NOMO-1 (cell line): ENCODE data around the gene UNK.
"Not testable (repeated sequence)": the region's sequence is repeated elsewhere in the genome, so short reads cannot be mapped to it uniquely, and the experiment has no call there.

ENCODE experiments used
- DNase-seq, 2 experiments: peaks; one replicate each; lab custom pipeline; 2025; ENCODE audit not compliant: unreplicated experiment in 2 of 2; lab: John Stamatoyannopoulos, UW

Gene UNK

GRCh38 chr17:75754378-75755204, 30.0 kb upstream of the UNK start:
- no peak for DNase-seq

GRCh38 chr17:75755205-75755901, 29.3 kb upstream of the UNK start:
- DNase-seq = no peak

GRCh38 chr17:75755990-75756389, 28.6 kb upstream of the UNK start:
- DNase-seq = no peak

- DNase-seq = no peak
Observed at GRCh38 chr17:75756451-75757085, 28.0 kb upstream of the UNK start.

DNA sequence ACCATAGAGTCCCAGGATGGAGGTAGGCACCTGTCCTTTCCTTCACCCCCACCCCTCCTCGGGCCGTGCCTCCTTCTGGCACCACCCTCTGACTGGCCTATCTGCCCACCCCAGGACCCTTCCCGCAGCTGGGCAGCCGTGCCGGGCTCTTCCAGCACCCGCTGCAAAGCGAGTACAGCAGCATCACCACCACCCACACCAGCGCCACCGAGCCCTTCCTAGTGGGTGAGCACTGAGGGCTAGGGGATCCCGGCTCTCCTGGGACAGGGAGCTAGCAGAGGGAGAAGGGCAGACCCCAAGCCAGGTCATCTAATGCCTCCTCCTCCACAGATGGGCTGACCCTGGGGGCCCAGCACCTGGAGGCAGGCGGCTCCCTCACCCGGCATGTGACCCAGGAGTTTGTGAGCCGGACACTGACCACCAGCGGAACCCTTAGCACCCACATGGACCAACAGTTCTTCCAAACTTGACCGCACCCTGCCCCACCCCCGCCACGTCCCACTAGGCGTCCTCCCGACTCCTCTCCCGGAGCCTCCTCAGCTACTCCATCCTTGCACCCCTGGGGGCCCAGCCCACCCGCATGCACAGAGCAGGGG, 27.4 kb upstream of the UNK start:
- no peak for DNase-seq

DNA sequence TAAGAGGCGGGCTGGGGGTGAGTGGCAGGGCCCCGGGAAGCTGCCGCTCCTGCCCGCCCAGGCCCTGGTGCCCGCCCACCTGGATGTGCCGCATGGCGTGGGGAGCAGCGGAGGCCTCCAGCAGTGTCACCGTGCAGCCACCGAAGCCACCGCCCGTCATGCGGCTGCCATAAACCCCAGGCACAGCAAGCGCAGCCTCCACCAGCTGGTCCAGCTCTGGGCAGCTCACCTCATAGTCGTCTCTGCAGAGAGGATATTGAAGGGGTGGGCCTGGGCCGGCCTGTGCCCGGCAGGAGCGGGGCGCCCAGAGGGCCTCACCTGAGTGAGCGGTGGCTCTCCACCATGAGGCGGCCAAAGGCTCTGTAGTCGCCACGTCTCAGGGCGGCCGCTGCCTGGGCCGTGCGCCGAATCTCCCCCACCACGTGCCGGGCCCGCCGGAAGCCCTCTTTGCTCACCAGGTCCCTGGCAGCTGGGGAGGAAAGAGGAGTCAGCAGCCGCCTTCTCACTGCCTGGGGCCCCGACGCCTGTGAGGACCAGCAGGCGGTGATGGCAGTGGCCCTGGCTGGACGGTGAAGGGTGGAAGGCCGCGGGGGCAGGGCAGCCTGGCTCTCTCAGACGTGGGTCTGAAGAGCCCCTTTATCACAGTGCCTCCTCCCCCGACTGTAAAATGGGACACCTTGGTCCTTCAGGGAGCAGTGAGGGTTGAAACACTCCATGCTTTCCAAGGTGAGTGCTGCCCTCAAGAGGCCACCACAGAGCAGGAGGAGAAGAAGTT, 26.3 kb upstream of the UNK start:
- no peak for DNase-seq

DNA sequence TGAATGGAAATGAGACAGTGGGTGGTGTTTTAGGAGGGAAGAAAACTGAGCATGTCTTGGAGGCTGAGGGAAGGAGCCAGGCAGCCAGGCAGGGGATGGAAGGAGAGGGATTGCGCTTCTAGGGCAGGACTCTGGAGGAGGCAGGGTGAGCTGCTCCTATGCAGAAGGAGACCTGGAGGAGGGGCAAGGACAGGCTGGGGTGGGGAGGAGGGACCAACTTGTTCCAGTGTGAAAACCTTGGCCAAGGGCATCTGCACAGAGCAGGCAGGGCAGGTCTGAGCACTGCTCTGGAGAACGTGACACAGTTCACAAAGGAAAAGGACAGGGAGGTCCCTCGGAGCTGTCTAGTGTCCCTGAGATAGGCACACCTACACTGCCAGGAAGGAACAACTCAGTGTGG, 25.1 kb upstream of the UNK start:
- no peak for DNase-seq

DNA sequence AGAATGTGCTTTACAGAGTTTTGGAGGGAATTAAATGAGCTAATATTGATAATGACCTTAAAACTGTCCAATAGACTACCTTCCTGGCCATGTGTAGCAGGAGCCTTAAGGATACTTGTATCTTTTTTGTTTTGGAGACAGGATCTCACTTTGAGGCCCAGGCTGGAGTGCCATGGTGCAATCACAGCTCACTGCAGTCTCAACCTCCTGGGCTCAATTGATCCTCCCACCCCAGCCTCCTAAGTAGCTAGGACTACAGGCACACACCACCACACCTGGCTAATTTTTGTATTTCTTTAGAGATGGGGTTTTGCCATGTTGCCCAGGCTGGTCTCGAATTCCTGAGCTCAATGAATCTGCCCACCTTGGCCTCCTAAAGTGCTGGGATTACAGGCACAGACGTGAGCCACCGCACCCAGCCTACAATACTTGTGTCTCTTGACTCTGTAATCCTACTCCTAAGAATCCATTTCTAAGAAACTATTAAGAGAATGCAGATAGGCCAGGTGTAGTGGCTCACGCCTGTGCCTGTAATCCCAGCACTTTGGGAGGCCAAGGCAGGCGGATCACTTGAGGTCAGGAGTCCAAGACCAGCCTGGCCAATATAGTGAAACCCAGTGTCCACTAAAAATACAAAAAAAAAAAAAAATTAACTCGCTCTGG, 24.5 kb upstream of the UNK start:
- DNase-seq = not testable (repeated sequence)

DNA sequence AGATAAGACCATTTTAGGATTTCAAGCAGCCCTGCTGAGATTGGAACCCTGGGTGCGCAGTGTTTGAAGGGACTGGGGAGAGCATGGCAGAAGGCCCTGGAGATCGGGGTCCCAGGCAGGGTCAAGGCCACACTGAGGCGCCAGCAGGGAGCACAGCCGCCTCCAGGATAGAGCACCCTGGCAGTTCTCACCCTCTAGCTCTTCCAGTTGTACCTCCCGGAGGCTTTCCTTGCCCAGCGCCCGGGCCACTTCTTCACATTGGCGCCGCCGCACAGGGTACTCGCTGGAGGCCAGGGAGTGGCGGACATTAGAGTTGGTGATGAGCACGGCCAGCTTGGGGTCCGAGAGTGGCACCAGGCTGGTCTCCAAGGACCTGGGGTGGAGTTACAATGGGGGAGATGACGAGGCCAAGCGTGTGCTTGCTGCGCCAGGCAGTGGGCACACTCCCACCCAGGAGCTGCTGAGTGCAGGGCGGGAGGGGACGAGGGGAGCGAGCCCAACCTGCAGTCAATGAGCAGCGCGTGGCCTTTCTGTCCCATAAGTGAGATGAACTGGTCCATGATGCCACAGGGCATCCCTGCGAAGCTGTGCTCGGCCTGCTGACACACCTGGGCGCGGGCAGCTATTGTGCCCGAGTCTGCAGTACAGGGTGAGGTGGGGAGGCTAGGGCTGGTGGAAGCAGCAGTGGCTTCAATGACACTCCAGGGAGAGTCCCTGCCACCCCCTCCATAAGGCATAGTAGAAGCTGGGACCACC, 21.9 kb upstream of the UNK start:
- DNase-seq = no peak

GRCh38 chr17:75763269-75763607, 21.4 kb upstream of the UNK start:
- no peak for DNase-seq

DNA sequence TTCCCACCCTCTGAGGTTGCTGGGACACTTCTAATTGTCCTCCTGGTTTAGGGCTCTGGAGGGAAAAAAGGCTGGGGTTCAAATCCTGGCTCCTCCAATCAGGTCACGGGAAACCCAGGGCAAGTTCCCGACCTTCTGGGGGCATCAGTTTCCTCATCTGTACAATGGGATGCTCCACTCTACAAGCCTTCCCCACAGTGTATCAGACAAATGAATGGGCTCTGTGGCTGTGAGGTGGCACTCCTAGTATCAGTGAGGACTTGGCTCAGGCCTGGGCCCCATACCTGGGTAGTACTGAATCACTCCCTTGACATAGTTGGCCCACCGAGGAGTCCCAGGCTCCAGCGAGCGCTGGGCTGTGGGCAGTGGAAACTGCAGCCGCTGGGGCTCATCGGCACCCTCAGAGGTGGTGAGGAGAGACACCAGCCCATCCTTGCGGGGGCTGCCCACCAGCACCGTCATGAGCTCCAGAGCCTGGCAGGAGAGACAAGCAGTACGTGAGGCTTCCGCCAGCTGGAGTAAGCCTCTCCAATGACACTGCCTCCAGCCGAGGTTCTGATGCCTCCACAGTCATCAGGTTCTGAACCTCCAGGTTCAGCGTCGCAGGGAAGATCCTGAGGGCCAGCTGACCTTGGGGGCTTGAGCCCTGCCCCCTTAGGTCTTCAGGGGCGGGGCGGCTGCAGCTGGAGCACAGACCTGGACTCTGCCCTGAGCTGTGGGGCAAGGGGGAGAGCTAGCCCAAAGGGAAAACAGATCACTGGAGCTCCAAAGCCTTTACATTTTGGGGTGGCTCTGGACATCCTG, 20.8 kb upstream of the UNK start:
- DNase-seq = no peak

DNA sequence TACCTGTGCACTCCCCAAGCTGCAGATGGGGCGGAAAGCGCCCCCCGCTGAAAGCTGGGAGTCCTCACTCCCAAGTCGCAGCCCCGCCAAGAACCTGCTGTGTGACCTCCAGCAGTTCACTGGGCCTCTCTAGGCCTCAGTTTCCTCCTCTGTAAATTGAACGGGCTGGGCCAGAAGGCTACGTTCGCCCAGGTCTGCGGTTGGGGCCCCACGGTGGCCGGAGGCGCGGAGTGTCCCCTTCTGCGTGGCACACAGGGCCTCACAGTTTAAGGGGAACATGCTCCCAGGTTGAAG, 20.2 kb upstream of the UNK start:
- no peak for DNase-seq

DNA sequence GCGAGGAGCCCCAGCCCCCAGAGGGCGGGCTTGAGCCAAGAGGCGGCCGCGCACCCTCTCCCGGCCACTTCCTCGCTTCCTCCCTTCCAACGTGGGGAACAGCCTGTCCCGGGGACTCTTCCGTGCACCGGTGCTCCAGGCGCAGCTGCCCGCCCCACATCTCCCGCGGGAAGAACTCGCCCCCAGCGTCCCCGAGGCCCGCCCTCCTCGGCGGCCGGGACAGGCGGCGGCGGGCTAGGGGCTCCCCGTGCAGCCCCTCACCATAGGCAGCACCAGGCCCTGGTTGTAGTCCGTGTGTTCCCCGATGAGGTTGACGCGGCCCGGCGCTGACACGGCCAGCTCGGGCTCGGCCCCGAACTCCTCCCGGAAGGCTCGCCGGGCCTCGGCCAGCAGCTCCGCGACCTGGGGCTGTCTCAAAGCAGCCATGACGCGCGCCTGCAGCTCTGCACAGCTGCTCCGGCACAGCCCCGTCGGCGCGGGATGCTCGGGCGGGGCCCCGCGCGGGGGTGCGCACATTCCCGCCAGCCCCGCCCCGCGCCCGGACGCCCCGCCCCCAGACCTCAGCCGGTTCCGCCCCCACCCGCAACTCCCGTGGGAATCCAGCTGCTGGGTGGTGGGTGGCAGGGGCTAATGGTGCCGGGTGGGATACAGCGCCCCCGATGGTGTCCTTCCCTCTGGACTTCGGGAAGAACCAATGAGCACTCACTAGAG, 19.7 kb upstream of the UNK start, which contains the start of gene GALK1:
GALK1 (minus strand) TSS at position 482 of the 711 bp plus-strand sequence; CDS start at position 426, 56 bp downstream.
- peak; percentile 70 to 79 for DNase-seq

DNA sequence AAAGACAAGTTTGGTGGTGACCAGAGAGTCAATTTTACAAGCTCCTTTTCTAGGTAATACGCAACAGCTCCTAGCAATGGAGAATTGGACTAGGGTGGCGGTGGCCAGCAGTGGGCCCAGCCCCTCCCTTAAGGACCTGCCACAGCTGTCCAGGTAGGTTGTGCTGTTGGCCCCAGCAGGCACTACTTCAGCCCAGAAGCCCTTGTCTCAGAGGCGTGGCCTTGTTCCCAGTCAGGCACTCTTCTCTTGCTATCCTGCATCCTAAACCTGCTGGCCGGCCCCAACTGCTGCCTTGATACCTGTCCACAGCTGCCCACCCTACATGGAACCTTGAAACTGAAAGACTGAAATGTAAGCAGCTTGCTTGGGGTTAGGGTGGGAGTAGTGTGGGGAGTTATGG, 18.6 kb upstream of the UNK start:
- no peak for DNase-seq

DNA sequence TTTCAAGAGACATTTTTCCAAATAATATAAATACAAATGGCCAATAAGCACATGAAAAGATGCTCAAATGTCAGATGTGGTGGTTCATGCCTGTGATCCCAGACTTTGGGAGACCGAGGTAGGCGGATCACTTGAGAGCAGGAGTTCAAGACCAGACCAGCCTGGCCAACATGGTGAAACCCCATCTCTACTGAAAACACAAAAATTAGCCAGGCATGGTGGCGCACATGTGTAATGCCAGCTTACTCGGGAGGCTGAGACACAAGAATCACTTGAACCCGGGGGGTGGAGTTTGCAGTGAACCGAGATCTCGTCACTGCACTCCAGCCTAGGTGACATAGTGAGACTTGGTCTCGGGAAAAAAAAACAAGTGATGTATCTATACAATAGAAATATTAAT, 16.7 kb upstream of the UNK start:
- DNase-seq = no peak

GRCh38 chr17:75769536-75769935, 15.1 kb upstream of the UNK start:
- no peak for DNase-seq

GRCh38 chr17:75771334-75772281, 13.0 kb upstream of the UNK start:
- no peak for DNase-seq
